Heart right ventricle (tissue), 16 donors: ENCODE measurements around the gene ATP8B1. TPM values are rescaled to one million over a fixed set of nuclear protein-coding genes. Genes with fewer than 3 reads are reported as not detected.

Experiments
- ATAC-seq, 8 donors: fragments of 200-7000 bp; cut with Tn5 transposase; one replicate each; pipeline ENCODE4 v1.9.1; 2020; ENCODE audit warnings: mild to moderate bottlenecking in 8 of 8, moderate library complexity in 8 of 8, moderate number of reproducible peaks in 1 of 8
- DNase-seq, 2 donors: peaks; one replicate each; pipeline ENCODE4 v3.0.0-alpha.2; 2020
- H3K27ac ChIP-seq, 10 donors: fragments of 200-600 bp; sonication (generic) in 2 of 10; one replicate each; pipeline versions ENCODE4 v1.5.0 to v1.8.0; 2020 to 2022; ENCODE audit warnings: mild to moderate bottlenecking in 3 of 10
- H3K27me3 ChIP-seq, 7 donors: fragments of 200-600 bp; one replicate each; pipeline ENCODE4 v1.8.0; 2021 to 2022; ENCODE audit warnings: mild to moderate bottlenecking in 2 of 7
- H3K36me3 ChIP-seq, 9 donors: fragments of 200-600 bp; sonication (generic) in 1 of 9; one replicate each; pipeline versions ENCODE4 v1.5.0 to v1.8.0; 2020 to 2022; ENCODE audit warnings: mild to moderate bottlenecking in 2 of 9
- H3K4me1 ChIP-seq, 9 donors: fragments of 200-600 bp; sonication (generic) in 1 of 9; one replicate each; pipeline versions ENCODE4 v1.5.0 to v1.8.0; 2020 to 2022; ENCODE audit warnings: mild to moderate bottlenecking in 4 of 9
- H3K4me3 ChIP-seq, 10 donors: fragments of 200-600 bp; sonication (generic) in 2 of 10; one replicate each; pipeline versions ENCODE4 v1.5.0 to v1.8.0; 2020 to 2022; ENCODE audit warnings: mild to moderate bottlenecking in 7 of 10, moderate library complexity in 2 of 10
- H3K9me3 ChIP-seq, 11 donors: fragments of 200-600 bp in 10 of 11; sonication (generic) in 2 of 11; one replicate each; pipeline versions ENCODE4 v1.5.0 to v1.8.0; 2013 to 2022; ENCODE audit warnings: mild to moderate bottlenecking in 2 of 11, control low read depth in 1 of 11, moderate library complexity in 1 of 11
- WGBS, 2 donors: extraction: QIAGEN DNeasy Blood & Tissue Kit; methylation state at CpG; one replicate each; pipeline ENCODE4 v1.1.7; 2013; ENCODE audit warnings: inconsistent platforms in 1 of 2; 5-methylcytosine and 5-hydroxymethylcytosine counted together
- intact Hi-C, 10 donors: fragments of 100-400 bp; cut with DNase I; formaldehyde crosslinking; loops; one replicate each; pipeline versions ENCODE4 v1.11.1 to v1.14.2; 2022
- polyA plus RNA-seq, 2 donors: library from polyadenylated mRNA; stranded (reverse); fragments of 200-250 nt; gene quantifications; one replicate each; pipeline ENCODE4 v1.2.3, GENCODE V29; 2013
- total RNA-seq, 10 donors: library from RNA; stranded (reverse); fragmentation: NEBNext Ultra II Directional in 3 of 10; extraction: Animal tissue kit (Norgen Biotek cat#: 25700) in 3 of 10; gene quantifications; one replicate each; pipeline versions ENCODE4 v1.2.1 to v1.2.4, GENCODE V29; 2021 to 2023
- TF ChIP-seq, protein P1 (sequence below), 9 donors: fragments of 200-600 bp; sonication (generic) in 2 of 9; IDR thresholded peaks; one replicate each; pipeline versions ENCODE4 v1.5.0 to v1.8.0; 2021 to 2022; ENCODE audit warnings: antibody characterized with exemption in 9 of 9, mild to moderate bottlenecking in 5 of 9, moderate library complexity in 1 of 9
- donor health status: Arrhythmogenic right ventricular cardiomyopathy.
- donor health status: ischemic (EF 13 %, LVEDD 7.1; RV severe dilation, severe dysfunction).
- donor health status: healthy with polysubstance abuse.
- donor health status: DM: no; HTN: yes; CAD: no.
- donor health status: DM: no; HTN: no; CAD: no.
- donor health status: ischemic (EF 25% LVEDD 6.9; RV normal size, moderate dysfunction).
- donor health status: ischemic (EF 25% LVEDD 5.7; RV mildly dilated, moderate dysfunction).
- donor health status: healthy.
- donor health status: DM: yes; HTN: yes; CAD: no.
- donor health status: Ischemic cardiomyopathy.
- donor health status: ischemic (EF 35%, LVEDD 5.7; RV mildly dilated, moderate dysfunction).
- donor health status: nonischemic (EF 11% LVEDD 7.7; RV severe dilation, severe dysfunction).
- donor health status: DM: yes; HTN: yes; CAD: no.
- donor health status: PGD.
- donor health status: ischemic (EF 29% LVEDD 5.4; RV normal size, mild dysfunction).
- donor health status: nonischemic (EF 23%, LVEDD 6.1; RV moderate dilation, normal function).

ATP8B1 gene
- total and polyA plus RNA-seq, 12 donors: 2.7 to 16.5 (median 7.2) TPM

DNA sequence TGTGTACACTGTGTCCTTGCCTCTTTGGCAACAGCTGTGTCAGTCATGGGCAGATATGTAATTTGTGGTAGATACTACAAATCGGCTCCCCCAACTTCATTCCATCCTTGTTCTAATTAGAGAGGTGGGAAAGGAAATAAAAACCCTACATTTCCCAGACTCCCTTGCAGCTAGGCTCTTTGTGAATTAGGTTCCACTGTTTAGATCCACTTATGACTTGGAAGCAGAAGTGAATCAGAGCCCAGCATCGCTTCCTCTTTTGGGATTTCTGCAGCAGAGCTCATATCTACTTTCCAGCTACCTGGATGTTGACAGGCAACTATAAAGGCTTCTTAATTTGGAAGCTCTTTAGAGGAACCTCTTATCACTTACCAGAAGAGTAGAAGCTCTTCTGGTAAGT lies 147.4 kb downstream of the ATP8B1 start:
- ATAC-seq: no peak
- peaks cover 0 to 99% (median 42%) of the 10 kb centered on the region in 9 donors for H3K36me3 ChIP-seq
- peaks cover 0 to 10% (median 0%) of the 10 kb centered on the region in 9 donors for H3K4me1 ChIP-seq
- DNase-seq: no peak
- no peaks in the 10 kb centered on the region for H3K27me3 ChIP-seq
- no peak overlapping the region for H3K27ac ChIP-seq
- H3K4me3 ChIP-seq: no peak overlapping the region
- TF ChIP-seq, protein P1, sequence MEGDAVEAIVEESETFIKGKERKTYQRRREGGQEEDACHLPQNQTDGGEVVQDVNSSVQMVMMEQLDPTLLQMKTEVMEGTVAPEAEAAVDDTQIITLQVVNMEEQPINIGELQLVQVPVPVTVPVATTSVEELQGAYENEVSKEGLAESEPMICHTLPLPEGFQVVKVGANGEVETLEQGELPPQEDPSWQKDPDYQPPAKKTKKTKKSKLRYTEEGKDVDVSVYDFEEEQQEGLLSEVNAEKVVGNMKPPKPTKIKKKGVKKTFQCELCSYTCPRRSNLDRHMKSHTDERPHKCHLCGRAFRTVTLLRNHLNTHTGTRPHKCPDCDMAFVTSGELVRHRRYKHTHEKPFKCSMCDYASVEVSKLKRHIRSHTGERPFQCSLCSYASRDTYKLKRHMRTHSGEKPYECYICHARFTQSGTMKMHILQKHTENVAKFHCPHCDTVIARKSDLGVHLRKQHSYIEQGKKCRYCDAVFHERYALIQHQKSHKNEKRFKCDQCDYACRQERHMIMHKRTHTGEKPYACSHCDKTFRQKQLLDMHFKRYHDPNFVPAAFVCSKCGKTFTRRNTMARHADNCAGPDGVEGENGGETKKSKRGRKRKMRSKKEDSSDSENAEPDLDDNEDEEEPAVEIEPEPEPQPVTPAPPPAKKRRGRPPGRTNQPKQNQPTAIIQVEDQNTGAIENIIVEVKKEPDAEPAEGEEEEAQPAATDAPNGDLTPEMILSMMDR (IDR thresholded peaks at IDR 0.05): no peak
- 93 to 95% methylated on average over 2 of the region's 2 CpGs for WGBS, 2 donors
- peaks cover 0 to 14% (median 9%) of the 10 kb centered on the region in 11 donors for H3K9me3 ChIP-seq
- intact Hi-C loops: loop anchor here in 1 of 10 donors (10.0 kb wide), 1 partner anchor 389 kb away; the partner anchor contains the start of gene NEDD4L

DNA sequence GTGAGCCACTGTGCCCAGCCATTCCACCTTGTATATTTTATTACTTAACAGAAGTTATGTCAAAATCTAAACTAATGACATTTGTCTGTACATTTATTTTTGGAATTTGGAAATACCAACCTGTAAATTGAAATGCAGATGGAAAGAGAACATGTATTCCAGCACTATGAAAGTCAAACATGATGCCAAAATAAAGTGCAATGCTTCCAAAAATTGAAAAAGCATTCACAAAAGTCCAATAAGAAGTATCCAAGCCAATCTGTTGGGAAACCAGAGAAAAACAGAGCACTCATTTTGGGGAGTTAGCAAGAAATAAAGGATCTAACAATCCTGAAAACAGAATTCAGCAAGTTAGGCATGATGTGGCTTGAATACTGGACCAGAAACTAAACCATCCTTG lies 151.2 kb downstream of the ATP8B1 start:
- TF ChIP-seq, protein P1 (IDR thresholded peaks at IDR 0.05): no peak
- H3K36me3 ChIP-seq: peaks cover 0 to 99% (median 44%) of the 10 kb centered on the region in 9 donors
- no peaks in the 10 kb centered on the region for H3K27me3 ChIP-seq
- intact Hi-C loops: loop anchor here in 1 of 10 donors (10.0 kb wide), 1 partner anchor 393 kb away; the partner anchor contains the start of gene NEDD4L
- no peak for DNase-seq
- H3K27ac ChIP-seq: no peak overlapping the region
- no peak overlapping the region for H3K4me3 ChIP-seq
- peaks cover 0 to 18% (median 0%) of the 10 kb centered on the region in 9 donors for H3K4me1 ChIP-seq
- no peak for ATAC-seq
- H3K9me3 ChIP-seq: peaks cover 0 to 14% (median 9%) of the 10 kb centered on the region in 11 donors

DNA sequence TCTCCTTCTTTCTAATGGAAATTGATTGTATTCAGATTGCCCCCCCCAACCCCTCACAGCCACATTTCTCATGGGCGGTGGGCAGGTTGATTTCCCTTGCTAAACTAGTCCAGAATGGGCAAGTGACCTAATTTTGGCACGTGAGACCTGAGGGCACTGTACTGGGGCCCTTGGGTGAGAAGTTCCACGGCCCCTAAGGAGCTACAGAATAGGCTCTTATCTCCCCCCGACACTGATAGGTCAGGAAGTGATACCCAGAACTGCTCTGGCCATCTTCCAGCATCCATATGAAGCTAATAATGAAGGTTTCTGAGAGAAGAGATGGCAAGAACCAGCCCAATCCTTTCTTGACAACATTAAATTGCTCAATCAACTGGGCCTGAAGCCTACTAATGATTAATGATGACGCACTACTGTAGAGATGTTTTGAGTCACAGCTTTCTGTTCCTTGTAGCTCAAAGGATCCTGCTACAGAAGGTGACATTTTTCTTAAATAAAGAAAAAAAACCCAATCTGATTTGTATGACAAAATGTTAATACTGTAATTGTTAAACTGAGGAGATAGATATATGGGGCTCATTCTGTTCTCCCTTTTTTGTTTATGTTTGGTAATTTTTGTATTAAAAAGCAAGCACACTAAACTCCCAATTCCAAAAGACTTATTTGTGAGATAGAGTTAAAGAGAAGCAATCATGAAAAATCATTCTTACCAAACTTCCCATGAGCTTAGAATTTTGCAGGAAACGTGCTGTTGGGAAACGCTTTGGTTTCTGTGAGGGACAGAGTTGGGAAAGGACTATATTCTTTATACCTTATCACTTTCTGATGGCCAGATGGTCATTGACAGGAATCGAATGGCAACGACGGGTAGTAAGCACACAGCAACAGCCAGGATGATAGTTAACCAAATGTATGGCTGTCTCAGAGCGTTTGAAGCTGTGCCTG lies 153.3 kb downstream of the ATP8B1 start:
- Histone ChIP-seq H3K36me3 (peaks cover 0 to 90% (median 30%) of the 10 kb centered on the region in 9 donors), H3K4me1 (peaks cover 0 to 18% (median 0%) of the 10 kb centered on the region in 9 donors), H3K27ac (peak overlapping the region in 5 of 10 donors; percentile 15 to 72 (median 32)), H3K4me3 (no peak overlapping the region), H3K27me3 (no peaks in the 10 kb centered on the region), H3K9me3 (no peaks in the 10 kb centered on the region)
- ATAC-seq: peak in 5 of 8 donors; percentile 35 to 84 (median 65)
- intact Hi-C loops: loop anchor here in 6 of 10 donors (10.0 kb wide), 4 partner anchors 225 to 475 kb away; partner anchors contain the start of gene NEDD4L (in 1 of the 6)
- 77% methylated on average over 11 of the region's 11 CpGs for WGBS, 2 donors
- TF ChIP-seq, protein P1 (IDR thresholded peaks at IDR 0.05): no peak
- DNase-seq: no peak

DNA sequence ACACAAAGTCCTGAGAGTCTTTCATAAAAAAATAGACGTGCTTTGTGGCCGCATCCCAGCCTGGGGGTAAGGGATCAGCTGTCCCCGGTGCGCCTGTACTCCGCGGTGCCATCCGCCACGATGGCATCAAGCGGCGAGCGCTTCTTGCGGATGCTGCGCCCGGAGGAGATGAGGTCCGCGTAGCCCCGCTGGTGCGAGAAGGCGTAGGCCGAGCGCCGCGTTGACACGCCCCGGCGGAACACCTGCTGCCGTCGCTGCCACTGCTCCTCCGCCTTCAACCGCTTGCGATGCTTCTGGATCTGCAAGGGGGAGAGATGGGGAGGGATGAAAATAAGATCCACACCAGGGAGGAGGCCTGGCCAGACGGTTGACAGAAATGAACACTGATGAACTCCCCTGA lies 154.7 kb downstream of the ATP8B1 start:
- WGBS, 2 donors: 88 to 89% methylated on average over 32 of the region's 32 CpGs
- ATAC-seq (peak in 1 of 8 donors; percentile 36), DNase-seq (no peak)
- H3K27ac ChIP-seq: no peak overlapping the region
- H3K4me3 ChIP-seq: no peak overlapping the region
- intact Hi-C loops: loop anchor here in 5 of 10 donors (10.0 kb wide), 3 partner anchors 226 to 476 kb away; no protein-coding TSS in a partner anchor
- peaks cover 0 to 76% (median 21%) of the 10 kb centered on the region in 9 donors for H3K36me3 ChIP-seq
- peaks cover 0 to 5% (median 0%) of the 10 kb centered on the region in 11 donors for H3K9me3 ChIP-seq
- H3K4me1 ChIP-seq: peaks cover 0 to 18% (median 0%) of the 10 kb centered on the region in 9 donors
- no peaks in the 10 kb centered on the region for H3K27me3 ChIP-seq
- TF ChIP-seq, protein P1 (IDR thresholded peaks at IDR 0.05): no peak
